Thyroid gland (tissue), 4 donors: ENCODE data around the gene ELMO2. TPM values are rescaled to one million over a fixed set of nuclear protein-coding genes. Genes with fewer than 3 reads are reported as not detected.

Experiments
- DNase-seq, 2 donors: peaks; one replicate each; pipeline ENCODE4 v3.0.0-alpha.2; 2019
- H3K27ac ChIP-seq, 3 donors: fragments of 200-600 bp; sonication (generic); 1 replicate in 2 of 3; 2 replicates in 1 of 3; pipeline ENCODE4 v1.5.1; 2016 to 2019; ENCODE audit warnings: mild to moderate bottlenecking in 1 of 3, moderate library complexity in 1 of 3
- H3K27me3 ChIP-seq: fragments of 200-600 bp; sonication (generic); one replicate; pipeline ENCODE4 v1.5.1; 2019
- H3K36me3 ChIP-seq, 2 donors: fragments of 200-600 bp; sonication (generic); one replicate each; pipeline ENCODE4 v1.5.1; 2016 to 2019
- H3K4me1 ChIP-seq, 2 donors: fragments of 200-600 bp; sonication (generic); one replicate each; pipeline ENCODE4 v1.5.1; 2017 to 2019
- H3K4me3 ChIP-seq, 3 donors: fragments of 200-600 bp; sonication (generic); replicated peaks in 1 of 3; 1 replicate in 2 of 3; 2 replicates in 1 of 3; pipeline ENCODE4 v1.5.1; 2016; ENCODE audit warnings: mild to moderate bottlenecking in 1 of 3
- H3K9me3 ChIP-seq: fragments of 200-600 bp; sonication (generic); one replicate; pipeline ENCODE4 v1.5.1; 2017
- POLR2A ChIP-seq, 2 donors: fragments of 450-650 bp; IDR thresholded peaks; one replicate each; pipeline ENCODE4 v1.6.1; 2017; ENCODE audit warnings: antibody characterized with exemption in 2 of 2, mild to moderate bottlenecking in 2 of 2, moderate library complexity in 1 of 2
- WGBS, 2 donors: methylation state at CpG; one replicate each; pipeline ENCODE4 v1.1.5; 2017; 5-methylcytosine and 5-hydroxymethylcytosine counted together
- intact Hi-C: fragments of 100-400 bp; cut with DNase I; formaldehyde crosslinking; loops from one replicate; pipeline ENCODE4 v1.15.1; 2023
- total RNA-seq, 4 donors: library from RNA; depleted of rRNA; stranded (reverse); fragments of >200 nt; gene quantifications; one replicate each; pipeline ENCODE4 v1.2.3, GENCODE V29; 2016
- TF ChIP-seq, protein P1 (sequence below), 6 experiments: fragments of 200-600 bp in 3 of 6; fragments of 450-650 bp in 3 of 6; sonication (generic) in 3 of 6; IDR thresholded peaks; one replicate each; pipeline ENCODE4 v1.5.1; 2016 to 2019; ENCODE audit warnings: antibody characterized with exemption in 6 of 6, mild to moderate bottlenecking in 2 of 6, inconsistent platforms in 1 of 6, moderate library complexity in 1 of 6

ELMO2 gene
- total RNA-seq, 4 donors from 2014 or later, result 47.0 to 60.6 (median 54.6) TPM

GRCh38 chr20:46416839-46417238 is 10.4 kb upstream of the ELMO2 start:
- no peak overlapping the region for H3K27ac ChIP-seq
- no peaks in the 10 kb centered on the region for H3K27me3 ChIP-seq
- no peaks in the 10 kb centered on the region for H3K36me3 ChIP-seq
- H3K9me3 ChIP-seq, result no peaks in the 10 kb centered on the region
- WGBS, 2 donors, result 77 to 85% methylated on average over 2 of the region's 2 CpGs
- DNase-seq, result no peak
- intact Hi-C loops, result no loop called here
- H3K4me3 ChIP-seq, result no peak overlapping the region
- TF ChIP-seq, protein P1, sequence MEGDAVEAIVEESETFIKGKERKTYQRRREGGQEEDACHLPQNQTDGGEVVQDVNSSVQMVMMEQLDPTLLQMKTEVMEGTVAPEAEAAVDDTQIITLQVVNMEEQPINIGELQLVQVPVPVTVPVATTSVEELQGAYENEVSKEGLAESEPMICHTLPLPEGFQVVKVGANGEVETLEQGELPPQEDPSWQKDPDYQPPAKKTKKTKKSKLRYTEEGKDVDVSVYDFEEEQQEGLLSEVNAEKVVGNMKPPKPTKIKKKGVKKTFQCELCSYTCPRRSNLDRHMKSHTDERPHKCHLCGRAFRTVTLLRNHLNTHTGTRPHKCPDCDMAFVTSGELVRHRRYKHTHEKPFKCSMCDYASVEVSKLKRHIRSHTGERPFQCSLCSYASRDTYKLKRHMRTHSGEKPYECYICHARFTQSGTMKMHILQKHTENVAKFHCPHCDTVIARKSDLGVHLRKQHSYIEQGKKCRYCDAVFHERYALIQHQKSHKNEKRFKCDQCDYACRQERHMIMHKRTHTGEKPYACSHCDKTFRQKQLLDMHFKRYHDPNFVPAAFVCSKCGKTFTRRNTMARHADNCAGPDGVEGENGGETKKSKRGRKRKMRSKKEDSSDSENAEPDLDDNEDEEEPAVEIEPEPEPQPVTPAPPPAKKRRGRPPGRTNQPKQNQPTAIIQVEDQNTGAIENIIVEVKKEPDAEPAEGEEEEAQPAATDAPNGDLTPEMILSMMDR (IDR thresholded peaks at IDR 0.05), result no peak
- TF ChIP-seq POLR2A (IDR thresholded peaks at IDR 0.05), result no peak
- H3K4me1 ChIP-seq, result no peaks in the 10 kb centered on the region

GRCh38 chr20:46416421-46416820 is 10.0 kb upstream of the ELMO2 start:
- Histone ChIP-seq H3K36me3 (no peaks in the 10 kb centered on the region), H3K4me3 (no peak overlapping the region), H3K9me3 (no peaks in the 10 kb centered on the region), H3K27me3 (no peaks in the 10 kb centered on the region), H3K4me1 (no peaks in the 10 kb centered on the region), H3K27ac (no peak overlapping the region)
- no peak for DNase-seq
- intact Hi-C loops, result no loop called here
- 75 to 80% methylated on average over 3 of the region's 3 CpGs for WGBS, 2 donors
- TF ChIP-seq POLR2A (IDR thresholded peaks at IDR 0.05), result no peak
- TF ChIP-seq, protein P1 (IDR thresholded peaks at IDR 0.05), result no peak

DNA sequence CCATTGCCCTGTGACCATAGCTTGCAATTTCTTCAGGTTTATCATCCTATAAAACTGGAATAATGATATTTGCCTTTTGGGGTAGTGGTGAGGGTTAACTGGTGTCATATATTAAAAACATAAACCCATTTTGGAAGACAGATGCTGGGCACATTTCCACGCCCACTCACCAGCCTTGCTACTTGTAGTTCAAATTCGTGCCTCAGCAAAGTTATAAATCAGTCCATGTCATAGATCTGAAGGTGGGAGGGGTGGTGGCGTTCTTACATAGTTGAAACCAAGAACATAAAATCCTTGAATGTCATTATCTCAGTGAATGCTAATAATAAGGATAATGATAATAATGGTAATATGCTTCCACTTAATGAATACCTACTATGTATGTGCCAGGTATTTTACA is 9.4 kb upstream of the ELMO2 start:
- WGBS, 2 donors, result 79 to 80% methylated on average over 3 of the region's 3 CpGs
- peaks cover 0 to under 1% of the 10 kb centered on the region in 2 donors for H3K4me1 ChIP-seq
- H3K27me3 ChIP-seq, result no peaks in the 10 kb centered on the region
- no peak overlapping the region for H3K4me3 ChIP-seq
- TF ChIP-seq POLR2A (IDR thresholded peaks at IDR 0.05), result no peak
- TF ChIP-seq, protein P1 (IDR thresholded peaks at IDR 0.05), result no peak
- intact Hi-C loops, result no loop called here
- no peak overlapping the region for H3K27ac ChIP-seq
- H3K36me3 ChIP-seq, result no peaks in the 10 kb centered on the region
- DNase-seq, result no peak
- H3K9me3 ChIP-seq, result no peaks in the 10 kb centered on the region

DNA sequence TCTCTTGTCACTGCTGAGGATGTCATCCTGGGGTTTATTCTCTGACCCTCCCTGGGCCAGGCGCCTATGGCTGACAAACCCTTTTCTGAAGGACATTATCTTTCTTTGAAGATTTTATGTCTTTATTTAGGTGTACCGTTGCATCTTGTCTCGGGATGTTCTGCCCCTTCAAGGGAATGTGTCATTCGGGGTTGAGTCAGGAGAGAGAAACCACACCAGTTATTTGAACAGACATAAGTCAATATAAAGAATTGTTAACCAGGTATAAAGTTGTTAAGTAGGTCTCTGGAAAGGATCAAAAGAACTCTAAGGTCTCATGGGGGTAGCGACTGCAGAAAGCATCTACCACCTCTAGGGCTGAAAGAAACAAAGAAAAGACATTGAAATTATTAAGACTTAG is 8.2 kb upstream of the ELMO2 start:
- Histone ChIP-seq H3K4me3 (no peak overlapping the region), H3K27ac (no peak overlapping the region), H3K27me3 (no peaks in the 10 kb centered on the region), H3K4me1 (peaks cover 0 to 4% of the 10 kb centered on the region in 2 donors), H3K9me3 (no peaks in the 10 kb centered on the region), H3K36me3 (no peaks in the 10 kb centered on the region)
- TF ChIP-seq, protein P1 (IDR thresholded peaks at IDR 0.05), result no peak
- TF ChIP-seq POLR2A (IDR thresholded peaks at IDR 0.05), result no peak
- intact Hi-C loops, result no loop called here
- WGBS, 2 donors, result 76 to 83% methylated on average over 5 of the region's 5 CpGs
- no peak for DNase-seq

DNA sequence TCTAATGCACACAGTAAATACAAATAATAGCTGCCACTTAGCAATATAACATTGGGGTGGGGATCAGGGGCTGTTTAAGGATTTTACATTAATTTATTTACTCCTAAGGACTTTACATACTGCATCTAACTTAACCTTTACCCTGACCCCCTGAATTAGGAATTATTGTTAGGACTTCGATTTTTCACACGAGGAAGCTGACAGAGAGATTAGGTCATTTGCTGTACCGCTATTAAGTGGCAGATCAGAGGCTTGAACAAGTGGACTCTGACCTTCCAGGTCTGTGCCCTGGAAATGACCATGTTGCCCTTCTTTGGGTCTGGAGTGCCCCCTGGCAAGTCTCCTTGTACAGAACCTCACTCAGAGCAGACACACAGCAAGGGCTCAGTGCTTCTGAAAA is 5.2 kb upstream of the ELMO2 start:
- DNase-seq, result no peak
- WGBS, 2 donors, result 79 to 80% methylated on average over 3 of the region's 3 CpGs
- no peak for TF ChIP-seq POLR2A (IDR thresholded peaks at IDR 0.05)
- TF ChIP-seq, protein P1 (IDR thresholded peaks at IDR 0.05), result no peak
- intact Hi-C loops, result no loop called here
- Histone ChIP-seq H3K9me3 (no peaks in the 10 kb centered on the region), H3K27me3 (no peaks in the 10 kb centered on the region), H3K4me1 (peaks cover 0 to 11% of the 10 kb centered on the region in 2 donors), H3K36me3 (no peaks in the 10 kb centered on the region), H3K27ac (no peak overlapping the region), H3K4me3 (no peak overlapping the region)
